ENCODE measurements around the gene BCL2L12.
"Not testable (repeated sequence)": the region's sequence is repeated elsewhere in the genome, so short reads cannot be mapped to it uniquely, and the experiment has no call there.

BCL2L12 gene

GRCh38 chr19:49718511-49718910 is 52.8 kb downstream of the BCL2L12 start:
- no peak for FAIRE-seq

- no peak for FAIRE-seq
Observed at GRCh38 chr19:49718991-49719390, 53.3 kb downstream of the BCL2L12 start.

GRCh38 chr19:49719420-49719819 is 53.7 kb downstream of the BCL2L12 start:
- FAIRE-seq = not testable (repeated sequence)

Measured in G401.6 (cell line).